Stimulated activated CD8-positive, alpha-beta memory T cell treated with anti-CD3 and anti-CD28 coated beads, Interleukin-15, amount 100 ng/mL, for 4 hours (primary cell): Measurements from ENCODE around the gene DCHS1.

Source experiments
- DNase-seq, 2 donors: peaks; one replicate each; pipeline ENCODE4 v3.0.0-alpha.2; 2020; ENCODE audit warnings: low read depth in 2 of 2

DCHS1 gene

DNA sequence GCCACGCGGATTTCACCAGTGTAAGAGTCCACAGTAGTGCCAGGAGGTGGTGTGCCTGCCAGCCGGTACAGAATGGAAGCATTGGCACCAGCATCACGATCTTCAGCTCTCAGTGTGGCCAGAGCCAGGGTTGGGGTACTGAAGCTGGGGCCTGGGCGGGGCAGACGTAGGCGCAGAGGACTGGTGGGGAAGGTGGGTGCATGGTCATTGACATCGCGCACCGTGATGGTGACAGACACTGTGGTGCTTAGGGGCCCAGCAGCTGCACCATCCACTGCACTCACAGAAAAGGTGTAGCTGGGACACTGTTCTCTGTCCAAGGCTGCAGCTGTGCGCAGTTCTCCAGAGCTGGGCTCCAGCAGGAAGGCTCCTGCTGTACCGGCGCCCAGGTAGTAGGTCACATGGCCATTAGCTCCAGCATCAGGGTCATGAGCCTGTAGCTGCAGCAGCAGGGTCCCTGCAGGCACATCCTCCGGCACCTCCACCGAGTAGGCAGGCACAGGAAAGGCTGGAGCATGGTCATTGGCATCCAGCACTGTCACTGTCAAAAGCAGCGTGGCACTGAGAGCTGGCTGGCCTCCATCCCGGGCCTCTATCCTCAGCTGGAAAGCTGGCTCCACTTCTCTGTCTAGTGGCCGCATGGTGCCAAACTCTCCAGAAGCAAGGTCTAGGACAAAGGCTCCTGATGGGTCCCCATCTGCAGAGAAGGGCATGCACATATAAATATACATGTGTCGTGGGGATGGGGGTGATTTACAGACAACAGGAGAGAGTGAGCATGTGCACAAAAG is 28.4 kb downstream of the DCHS1 start:
- no peak for DNase-seq

DNA sequence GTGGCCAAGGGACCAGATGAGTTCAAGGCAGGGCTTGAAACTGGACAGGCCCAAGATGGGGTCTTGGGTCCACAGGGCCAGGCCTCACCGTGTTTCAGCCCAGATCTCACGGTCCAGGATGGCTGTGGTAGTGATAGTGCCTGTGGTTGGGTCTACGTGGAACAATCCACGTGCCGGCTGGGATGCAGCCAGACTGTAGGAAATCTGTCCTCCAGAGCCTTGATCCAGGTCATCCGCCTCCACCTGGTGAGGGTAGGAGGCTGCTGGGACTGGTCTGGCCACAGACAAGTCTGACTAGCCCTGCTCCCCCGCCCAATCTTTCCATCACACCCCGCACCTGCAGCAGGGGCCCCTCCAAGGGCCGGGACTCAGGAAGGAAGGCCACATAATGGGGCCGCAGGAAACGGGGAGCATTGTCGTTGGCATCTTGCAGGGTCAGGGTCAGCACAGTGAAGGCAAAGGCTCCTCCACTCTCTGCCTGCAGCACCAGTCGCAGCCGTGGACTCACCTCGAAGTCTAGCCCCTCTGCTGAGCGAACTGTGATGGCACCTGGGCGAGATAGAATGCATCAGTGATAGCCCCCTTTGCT is 29.7 kb downstream of the DCHS1 start:
- DNase-seq = no peak

DNA sequence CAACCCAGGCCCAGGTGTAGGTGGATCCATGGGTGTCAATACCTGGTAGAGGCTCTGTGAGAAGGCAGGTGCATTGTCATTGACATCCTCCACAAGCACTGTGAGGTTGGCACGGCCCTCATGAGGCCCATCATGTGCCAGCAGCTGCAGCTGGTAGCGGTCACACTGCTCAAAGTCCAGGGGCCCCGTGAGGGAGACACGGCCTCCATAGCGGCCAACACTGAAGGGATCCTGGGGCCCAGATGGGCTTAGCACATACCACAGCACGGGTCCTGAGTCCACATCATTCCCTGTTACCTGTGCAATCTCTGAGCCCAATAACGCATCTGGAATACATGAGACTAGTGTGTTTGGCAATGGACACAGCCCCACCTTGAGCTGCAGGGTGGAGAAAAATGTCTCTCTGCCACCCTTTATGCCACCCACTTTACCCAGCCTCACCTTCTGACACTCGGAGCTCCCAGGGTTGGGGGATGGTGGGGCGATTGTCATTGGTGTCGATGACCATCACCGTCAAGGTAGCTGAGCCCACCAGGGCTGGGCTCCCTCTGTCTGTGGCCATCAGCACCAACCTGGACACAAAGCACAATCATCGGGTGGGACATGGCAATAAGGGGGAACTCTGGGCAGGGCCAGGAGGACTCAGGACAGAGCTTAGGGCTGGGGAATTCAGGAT is 30.3 kb downstream of the DCHS1 start:
- no peak for DNase-seq

DNA sequence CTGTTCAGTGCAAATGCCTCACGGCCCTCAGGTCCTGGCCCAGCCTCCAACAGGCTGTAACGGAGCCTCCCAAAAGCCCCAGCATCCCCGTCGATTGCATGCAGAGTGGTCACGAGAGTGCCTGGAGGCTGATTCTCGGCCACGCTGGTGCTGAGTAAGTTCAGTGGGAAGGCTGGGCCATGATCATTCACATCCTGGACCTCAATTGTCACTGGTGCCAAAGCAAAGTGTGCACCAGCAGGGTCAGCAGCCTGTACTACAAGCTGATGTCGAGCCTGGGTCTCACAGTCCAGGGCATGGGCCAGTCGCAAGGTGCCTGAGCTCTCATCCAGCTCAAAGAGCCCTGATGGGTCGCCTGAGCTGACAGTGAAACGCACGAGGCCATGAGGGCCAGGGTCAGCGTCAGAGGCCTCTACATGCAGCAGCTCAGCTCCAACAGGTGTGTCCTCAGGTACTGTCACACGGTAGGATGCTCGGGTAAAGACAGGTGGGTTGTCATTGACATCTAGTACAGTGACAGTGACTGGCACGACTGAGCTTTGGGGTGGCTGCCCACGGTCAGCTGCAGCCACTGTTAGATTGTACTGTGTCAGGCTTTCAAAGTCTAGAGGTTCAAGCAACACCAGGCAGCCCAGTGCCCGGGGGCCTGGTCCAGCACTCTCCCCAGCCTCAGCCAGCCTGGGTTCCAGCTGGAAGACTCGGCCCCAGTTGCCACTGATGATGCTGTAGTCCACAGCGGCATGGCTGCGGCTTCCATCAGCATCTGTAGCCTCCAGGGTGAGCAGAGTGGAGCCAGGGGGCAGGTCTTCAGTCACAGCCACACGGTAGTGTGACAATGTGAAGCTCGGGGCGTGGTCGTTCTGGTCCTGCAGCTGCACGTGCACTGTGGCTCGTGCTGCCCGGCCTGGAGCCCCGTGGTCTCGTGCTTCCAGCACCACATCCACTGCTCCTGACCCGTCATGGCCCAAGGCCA is 31.9 kb downstream of the DCHS1 start:
- DNase-seq = no peak

DNA sequence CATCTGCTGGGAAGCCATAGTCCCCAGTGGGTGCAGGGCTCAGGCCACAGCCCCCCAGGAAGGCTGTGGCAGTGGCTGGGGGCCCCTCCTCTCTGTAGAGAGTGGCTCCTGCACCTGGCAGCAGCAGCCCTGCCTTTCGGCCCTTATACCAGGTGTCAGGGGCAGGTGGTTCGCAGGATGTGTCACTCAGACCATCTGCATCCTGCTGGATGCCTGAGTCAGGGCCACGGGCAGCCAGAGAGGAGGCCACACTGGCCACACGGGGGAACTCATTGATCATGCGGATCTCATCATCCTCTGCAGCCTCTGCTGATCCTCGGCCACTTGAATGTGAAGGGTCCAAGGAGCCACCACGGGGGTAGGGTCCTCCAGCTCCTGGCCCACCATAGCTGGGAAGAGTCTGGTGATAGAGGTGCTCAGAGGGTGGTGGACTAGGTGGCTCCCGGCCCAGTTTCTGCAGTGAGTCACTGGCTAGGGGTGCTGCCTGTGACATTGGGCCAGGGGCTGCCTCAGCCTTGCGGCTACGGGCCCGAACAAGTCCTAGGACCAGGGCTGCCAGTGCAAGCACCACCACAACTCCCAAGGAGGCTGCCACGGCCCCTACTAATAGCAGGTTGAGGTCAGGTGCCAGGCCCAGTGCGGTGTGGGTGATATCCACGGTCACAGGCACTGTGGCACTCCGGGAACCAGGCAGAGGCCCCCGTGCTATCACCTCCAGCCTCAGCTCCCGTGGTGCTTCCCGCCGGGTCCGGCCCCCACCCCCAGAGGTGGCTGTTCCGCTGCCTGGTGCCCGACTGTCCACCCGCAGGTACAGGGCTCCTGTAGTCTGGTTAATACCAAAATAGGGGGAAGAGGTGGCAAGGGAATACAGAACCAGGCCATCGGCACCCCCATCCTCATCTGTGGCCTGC is 33.1 kb downstream of the DCHS1 start:
- no peak for DNase-seq

DNA sequence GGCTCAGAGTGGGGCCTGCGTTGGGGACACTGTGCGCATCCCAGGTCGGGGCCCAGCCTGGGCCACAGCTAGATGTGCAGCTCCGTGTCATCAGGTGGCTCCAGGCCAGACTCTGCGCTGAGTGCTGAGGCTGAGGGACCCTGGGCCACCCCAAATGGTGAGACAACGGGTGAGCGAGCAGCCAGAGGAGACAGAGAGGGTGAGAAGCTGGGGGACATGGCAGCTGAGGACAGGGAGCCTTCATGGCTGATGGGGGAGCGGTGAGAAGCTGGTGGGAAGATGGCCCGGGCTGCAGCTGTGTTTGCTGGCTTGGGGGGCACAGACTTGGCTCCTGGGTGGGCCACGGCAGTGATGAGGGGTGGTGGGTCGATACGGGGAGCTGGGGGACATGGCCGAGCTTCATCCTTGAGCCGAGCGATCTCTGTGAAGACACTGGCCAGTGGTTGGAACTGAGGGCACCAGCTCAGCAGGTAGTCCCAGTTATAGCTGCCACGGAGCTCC is 33.8 kb downstream of the DCHS1 start:
- DNase-seq = no peak

DNA sequence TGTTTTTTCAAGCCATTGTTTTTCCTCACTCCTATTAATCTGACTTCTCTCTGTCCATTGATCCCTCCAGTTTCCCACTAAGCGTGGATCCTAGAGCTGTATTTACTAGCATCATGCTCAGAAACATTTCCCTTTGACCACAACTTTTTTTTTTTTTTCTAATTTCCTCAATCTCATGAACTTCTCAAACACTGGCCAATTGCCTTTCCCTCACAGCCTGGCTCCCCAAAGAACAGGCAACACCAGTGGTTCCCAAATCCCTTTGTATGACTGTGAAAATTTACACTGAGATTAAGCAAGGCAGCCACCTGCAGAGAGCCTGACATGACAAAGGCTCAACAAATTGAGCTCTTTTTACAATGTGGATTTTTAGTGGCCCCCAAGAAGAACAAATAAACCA is 35.0 kb downstream of the DCHS1 start:
- DNase-seq = no peak

DNA sequence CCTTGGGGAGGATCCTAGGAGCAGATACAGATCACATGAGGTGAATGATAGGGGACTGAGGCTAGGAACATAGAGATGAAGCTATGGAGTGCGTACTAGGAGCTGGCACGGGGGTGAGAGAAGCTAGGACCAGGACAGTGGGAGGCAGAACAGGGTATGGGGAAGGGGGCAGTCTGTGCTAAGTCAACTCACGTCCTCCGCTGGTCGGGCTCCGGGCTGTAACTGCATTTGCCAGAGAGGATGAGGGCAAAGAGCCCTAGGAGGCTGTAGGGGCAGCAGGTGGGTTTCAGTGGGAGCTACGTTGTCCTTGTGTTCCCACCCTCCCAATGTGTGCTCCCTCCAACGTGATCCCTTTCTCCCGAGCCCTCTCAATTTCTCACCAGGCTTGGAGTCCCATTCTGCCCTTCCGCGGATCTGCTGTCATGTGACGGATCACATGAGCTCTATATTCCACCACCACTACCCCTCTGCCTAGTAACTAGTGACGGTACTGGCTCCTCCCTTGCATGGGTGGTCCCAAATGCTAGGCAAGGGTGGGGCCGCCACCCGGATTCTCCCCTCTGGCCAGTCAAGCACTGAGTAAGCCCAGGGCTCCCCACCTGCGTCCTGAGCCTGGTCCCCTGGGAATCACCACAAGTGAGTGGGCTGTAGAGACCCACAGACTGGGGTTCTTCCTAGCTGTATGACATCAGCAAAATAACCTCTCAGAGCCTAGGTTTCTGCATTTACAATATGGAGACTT is 36.4 kb downstream of the DCHS1 start, which contains the start of gene TPP1:
TSS of gene TPP1 (minus strand) at position 419 of the 742 bp plus-strand sequence. CDS start at position 397, 22 bp downstream.
- peak; percentile 77 to 85 for DNase-seq

DNA sequence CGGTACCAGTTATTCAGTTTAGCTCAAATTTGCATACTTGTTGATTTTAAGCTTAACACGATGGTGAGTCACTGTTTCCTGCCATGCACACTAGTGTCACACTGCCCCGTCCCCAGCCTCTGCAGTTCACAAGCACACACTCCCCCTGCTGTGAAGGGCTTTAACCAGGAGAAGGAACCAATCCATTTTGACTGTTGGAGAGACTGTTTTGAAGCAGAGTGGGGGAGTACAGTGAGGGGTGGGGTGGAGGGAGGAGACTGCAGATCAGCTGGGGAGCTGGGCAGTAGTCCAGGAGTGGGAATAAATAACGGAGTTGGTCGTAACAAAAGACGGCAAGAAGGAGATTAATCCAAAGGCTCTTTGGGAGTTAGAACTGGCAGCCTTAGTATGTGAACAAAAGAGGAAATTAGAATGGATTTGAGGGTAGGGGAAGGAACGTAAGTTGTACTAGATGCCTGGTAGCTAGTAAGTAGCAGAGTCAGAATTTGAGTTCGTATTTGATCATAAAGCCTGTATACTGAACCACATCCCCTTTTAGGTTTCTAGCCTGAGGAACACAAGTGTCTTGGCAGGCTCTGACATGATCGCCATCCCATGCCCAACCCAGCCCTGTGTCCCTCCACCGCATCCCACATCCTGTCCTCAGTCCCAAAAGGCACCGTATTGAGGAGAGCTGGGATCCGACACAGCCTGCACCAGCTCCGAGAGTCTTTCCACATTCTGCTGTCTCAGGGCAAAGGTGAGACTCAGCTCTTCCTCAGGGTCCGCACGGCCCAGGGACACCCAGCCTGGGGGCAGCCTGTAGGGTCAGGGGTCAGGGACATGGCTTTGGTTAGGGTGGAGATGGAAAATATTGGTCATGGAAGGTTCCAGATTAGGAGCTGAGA is 37.2 kb downstream of the DCHS1 start:
- DNase-seq = peak; percentile 59 to 69

DNA sequence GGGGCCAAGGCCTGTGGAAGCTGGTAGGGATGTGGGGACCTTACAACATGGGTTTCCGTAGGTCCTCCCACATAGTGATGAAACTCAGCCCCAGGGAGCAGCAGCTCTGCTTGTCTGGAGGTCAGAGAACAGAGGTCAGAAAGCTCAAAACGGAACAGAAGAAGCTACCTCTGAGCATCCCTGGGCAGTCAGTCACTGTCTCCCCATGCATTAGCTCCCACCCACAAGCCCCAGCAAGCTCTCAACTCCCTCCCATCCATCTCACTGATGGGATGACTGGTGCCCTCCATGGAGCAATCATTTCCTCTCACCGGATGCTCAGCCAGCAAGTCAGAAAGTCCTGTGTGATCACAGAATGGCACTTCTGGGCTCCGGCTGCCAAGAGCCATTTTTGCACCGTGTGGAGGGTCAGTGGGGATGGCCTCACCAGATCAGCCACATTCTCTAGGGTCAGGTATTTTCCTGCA is 38.3 kb downstream of the DCHS1 start:
- DNase-seq = no peak

DNA sequence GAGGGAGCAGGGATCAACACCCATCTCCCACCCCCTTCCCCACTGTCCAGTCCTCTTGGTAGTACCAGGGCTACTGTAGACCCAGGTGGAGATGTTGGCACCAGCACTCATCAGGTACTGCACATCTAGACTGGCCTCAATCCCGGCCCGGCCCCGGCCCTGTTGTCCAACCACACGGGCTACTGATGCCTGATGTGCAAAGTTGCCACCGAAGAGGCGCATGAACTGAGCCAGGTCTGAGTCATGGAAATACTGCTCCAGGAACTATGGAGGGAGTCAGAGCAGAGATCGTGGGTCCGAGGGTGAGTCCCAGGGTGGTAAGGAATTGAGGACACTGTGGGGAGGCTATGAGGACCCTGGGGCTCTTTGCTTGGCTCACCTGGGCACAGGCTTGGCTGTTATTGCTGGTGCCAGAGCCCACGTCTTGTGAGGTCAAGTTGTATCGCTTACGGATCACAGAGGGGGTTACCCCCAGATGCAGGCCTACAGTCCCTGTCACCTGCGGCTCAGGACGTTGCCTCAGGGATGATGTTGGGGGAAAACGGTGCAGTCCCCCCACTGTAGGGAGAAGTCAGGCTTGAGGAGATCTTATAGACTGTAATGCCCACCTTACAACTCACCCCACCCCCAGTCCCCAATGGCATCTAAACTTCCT is 38.9 kb downstream of the DCHS1 start:
- DNase-seq = no peak

DNA sequence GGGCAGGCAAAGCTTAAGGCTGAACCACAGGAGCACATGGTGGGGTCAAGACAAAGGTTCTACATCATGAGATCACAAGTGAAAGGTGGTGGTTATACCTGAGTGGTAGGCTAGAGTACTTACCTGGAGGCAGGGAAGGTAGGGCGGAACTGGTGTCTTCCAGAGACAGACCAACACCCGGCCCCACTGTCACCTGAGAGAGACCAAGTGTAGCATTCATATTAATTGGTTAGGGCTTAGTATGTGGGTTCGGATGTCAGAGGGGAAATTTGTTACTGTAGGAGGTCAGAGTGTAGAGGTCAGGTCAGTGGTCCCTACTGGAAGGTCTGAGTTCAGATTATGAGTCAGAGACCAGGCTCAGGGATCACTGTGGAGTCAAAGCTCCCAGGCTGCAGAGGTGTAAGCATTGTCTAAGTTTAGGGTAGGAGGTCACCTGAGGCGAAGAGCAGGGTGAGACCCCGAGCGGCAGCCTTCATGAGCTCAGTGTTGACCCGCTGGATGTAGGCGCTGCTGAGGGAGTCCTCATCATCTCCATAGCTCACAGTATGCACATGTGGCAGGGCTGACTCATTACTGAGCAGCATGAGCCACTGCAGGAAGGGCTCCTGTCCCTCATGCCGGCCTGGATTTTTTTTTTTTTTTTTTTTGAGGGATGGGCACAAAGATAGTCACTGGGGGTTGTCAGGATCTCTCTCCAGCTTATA is 39.6 kb downstream of the DCHS1 start:
- DNase-seq = no peak

DNA sequence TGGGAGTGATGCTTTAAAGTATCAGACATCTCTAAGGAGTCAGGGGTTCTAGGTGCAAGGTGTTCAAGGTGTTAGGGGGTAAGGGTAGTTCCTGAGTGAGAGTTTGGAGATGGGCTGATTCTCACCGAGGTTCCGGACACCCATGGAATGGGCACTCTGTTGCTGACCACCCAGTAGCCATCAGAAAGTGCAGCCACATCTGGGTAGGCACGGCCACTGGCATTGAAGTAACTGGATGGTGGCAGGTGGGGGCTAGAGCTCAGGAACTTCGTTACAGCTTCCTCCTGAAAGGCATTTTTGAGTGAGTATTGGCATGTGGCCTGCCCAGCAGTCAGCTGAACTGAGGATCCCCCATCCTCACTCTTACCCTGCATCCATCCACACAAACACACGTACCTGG is 40.6 kb downstream of the DCHS1 start:
- DNase-seq = no peak

DNA sequence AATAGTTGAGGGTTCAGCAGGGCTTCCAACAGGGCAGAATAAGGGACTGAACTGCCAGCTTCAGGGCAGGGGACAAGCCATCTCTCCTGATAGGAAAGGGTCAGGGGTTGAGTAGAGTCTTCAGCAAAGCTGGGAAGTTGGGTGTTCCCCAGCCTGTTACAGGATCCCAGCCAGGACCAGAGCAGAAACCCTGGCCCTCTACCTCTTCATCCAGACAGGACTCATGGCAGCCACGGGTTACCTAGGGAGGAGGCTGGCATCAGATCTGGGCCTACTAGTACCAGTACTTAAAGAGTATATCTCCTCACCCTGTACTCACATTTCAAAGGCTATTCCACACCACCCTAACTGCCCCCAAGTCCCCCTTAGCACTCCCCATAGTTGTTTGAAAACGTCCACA is 41.2 kb downstream of the DCHS1 start:
- DNase-seq = no peak

DNA sequence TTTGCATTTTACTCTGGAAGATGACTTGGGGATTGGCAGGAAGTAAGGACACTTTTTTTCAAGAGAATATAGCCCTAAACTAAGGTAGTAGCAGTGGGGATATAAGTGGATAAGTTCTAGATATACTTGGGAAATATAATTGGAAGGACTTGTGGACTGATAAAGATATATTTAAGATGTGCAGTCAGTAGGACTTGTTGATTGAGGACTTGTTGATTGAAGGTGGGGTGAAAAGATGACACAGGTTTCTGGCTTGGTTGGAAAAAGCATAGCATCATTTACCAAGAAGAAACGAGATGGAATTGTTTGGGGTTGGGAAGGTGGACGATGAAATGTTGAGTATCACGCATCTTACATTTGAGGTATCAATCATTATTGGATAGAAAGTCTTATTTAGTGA is 42.1 kb downstream of the DCHS1 start:
- no peak for DNase-seq

DNA sequence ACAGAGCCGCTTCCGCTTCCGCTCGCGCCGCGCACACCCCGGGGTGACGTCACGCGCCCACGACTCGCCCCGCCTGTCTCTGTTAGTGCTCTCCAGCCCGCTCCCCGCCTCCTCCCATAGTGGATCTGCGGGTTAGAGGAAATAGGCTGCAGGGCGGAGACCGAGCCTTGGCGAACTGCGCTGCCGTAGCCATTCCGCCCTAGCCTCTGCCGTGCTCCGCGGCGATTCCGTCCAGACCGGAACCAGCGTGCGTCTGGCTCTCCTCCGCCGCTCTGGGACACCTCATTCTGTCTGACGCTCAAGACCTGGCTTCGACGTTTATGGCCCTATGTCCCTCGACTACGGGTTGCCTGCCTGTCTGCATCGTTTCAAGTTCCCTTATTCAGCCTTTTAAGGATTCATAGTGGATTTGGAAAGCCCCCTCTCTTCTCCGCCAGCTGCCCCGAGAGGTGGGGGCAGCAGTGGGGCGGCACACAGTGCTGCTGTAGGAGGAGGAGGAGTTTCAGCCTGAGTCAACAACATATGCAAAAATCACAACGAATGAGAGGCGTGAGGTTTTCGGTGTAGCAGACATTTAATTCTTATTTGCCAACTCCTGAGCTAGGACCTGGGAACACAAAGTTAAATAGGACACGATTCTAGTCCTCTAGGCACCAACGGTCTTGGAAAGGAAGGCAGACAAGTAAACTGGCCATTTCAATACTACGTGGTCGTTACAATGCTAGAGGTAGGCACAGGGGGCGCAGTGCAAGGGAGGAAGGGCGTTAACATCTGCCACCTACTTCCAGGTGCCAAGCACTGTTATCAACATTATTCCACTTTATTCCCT is 43.2 kb downstream of the DCHS1 start, which contains the start of gene TAF10:
TSS of gene TAF10 (minus strand) at position 4 of the 829 bp plus-strand sequence. CDS start 27 bp downstream, outside the sequence.
- DNase-seq = peak; percentile 85 to 89

DNA sequence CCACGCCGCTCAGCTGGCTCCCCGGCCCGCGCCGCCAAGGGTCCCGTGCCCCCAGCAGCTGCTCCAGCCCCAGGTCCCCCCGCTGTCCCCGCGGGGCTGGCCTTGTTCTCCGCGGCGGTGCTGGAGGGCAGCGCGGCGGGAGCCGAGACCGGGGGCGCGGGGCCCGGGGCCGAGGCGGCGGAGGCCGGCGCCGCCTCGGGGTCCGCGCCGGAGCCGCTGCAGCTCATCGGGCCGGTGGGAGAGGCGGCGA is 43.7 kb downstream of the DCHS1 start:
- no peak for DNase-seq
